GM19240 (cell line): ENCODE data around the gene GIMAP2.

ENCODE experiments used
- DNase-seq: peaks from one replicate; pipeline ENCODE4 v3.0.0; 2011; ENCODE audit warnings: low spot score; ENCODE audit not compliant: insufficient read length

Gene GIMAP2

GRCh38 chr7:150733482-150734095, 48.1 kb downstream of the GIMAP2 start:
- DNase-seq: no peak

GRCh38 chr7:150734254-150734653, 48.7 kb downstream of the GIMAP2 start:
- no peak for DNase-seq

- no peak for DNase-seq
These were observed 50.3 kb downstream of the GIMAP2 start for GRCh38 chr7:150735596-150736358.

GRCh38 chr7:150736864-150737263, 51.4 kb downstream of the GIMAP2 start:
- no peak for DNase-seq

GRCh38 chr7:150737265-150738055, 52.0 kb downstream of the GIMAP2 start, which contains the start of gene GIMAP5:
GIMAP5 (plus strand) TSS chr7:150737418; CDS start chr7:150740885, 3,467 bp downstream.
- DNase-seq: no peak

GRCh38 chr7:150738092-150738491, 52.6 kb downstream of the GIMAP2 start:
- DNase-seq: no peak

- no peak for DNase-seq
These were observed 53.1 kb downstream of the GIMAP2 start for GRCh38 chr7:150738591-150739001.

- no peak for DNase-seq
These were observed 53.5 kb downstream of the GIMAP2 start for GRCh38 chr7:150739033-150739432.

GRCh38 chr7:150740053-150740452, 54.5 kb downstream of the GIMAP2 start:
- DNase-seq: no peak

GRCh38 chr7:150742286-150742968, 56.9 kb downstream of the GIMAP2 start:
- no peak for DNase-seq
